Measurements from ENCODE around the gene CAPZA1.
A peak's percentile ranks its signal among the peaks of the same experiment; 100 is the strongest.

CAPZA1 gene

DNA sequence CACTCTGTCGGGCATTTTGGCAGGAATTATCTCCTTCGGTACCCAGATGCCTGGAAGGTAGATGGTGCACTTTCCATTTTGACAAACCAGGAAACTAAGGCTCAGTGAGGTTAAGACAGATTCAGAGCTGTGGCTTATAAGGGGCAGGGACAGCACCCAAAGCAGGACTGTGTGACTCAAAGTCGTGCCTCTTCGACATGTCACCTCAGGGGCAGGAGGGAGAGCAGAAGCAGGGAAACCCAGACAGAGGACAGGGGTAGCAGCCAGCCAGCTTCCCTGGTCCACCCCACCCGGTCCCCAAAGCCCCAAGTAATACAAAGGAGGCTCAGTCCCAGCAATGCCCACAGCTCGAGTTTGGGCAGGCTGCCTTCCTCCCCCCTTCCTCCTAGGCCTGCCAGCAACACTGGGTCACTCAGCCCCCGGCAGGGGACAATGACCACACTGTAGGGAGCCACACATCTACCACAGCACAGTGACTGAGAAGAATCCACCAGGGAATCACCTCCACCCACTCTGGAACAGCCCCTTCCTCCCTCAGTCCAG, 84.8 kb downstream of the CAPZA1 start:
- H3K36me3 ChIP-seq (ENCODE audit: control insufficient read depth in 5 of 5, insufficient read depth in 5 of 5, low read length in 5 of 5) = peaks cover 0 to 43% (median 30%) of the 10 kb centered on the region in 5 donors
- no peaks in the 10 kb centered on the region for H3K9me3 ChIP-seq (ENCODE audit: control insufficient read depth in 5 of 5, low read length in 5 of 5)
- H3K4me3 ChIP-seq (ENCODE audit: low read depth in 1 of 5, low read length in 5 of 5) = peak overlapping the region; percentile 79 to 89 (median 82)
- peak overlapping the region; percentile 91 for H3K27ac ChIP-seq (ENCODE audit: low read depth, low read length)
- peaks cover 0 to 3% (median 0%) of the 10 kb centered on the region in 5 donors for H3K27me3 ChIP-seq (ENCODE audit: control insufficient read depth in 5 of 5, insufficient read depth in 4 of 5, low read length in 5 of 5)
- peak overlapping the region in 4 of 5 donors; percentile 22 to 96 (median 68) for H3K9ac ChIP-seq (ENCODE audit: low read length in 5 of 5)
- H3K4me1 ChIP-seq (ENCODE audit: control insufficient read depth in 5 of 5, insufficient read depth in 5 of 5, low read length in 5 of 5) = peaks cover 19 to 80% (median 72%) of the 10 kb centered on the region in 5 donors

DNA sequence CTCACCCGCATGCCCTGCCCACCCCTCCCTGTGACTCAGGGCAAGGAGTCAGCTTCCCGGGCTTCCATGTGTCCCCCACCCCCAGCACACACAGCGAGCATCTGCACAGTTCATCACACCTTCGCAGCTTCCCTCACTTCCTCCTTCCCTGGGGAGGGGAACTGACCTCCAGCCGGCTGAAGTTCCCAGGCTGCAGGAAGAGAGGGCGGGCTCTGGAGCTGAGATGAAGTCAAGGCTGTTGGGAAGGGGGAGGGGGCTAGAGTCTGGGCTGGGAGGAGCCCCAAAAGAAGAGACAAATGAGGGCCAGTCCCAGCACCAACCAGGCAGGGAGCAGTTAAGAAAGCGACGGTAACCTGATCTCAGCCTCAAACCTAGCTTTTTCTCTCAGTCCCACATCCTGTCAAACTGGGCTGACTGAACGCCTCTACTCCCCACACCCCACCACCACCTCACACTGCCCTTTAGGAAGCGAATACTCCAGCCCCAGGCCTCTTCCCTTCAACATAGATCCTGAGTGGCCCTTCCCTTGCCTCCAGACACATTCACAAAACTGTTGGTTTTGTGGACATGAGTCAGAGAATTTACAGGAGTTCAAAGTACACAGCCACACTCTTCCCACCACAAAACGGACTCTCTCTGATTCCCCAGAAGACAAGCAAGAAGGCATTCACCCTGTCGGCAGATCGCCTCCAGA, 85.4 kb downstream of the CAPZA1 start:
- H3K9me3 ChIP-seq (ENCODE audit: control insufficient read depth in 5 of 5, low read length in 5 of 5) = no peaks in the 10 kb centered on the region
- H3K36me3 ChIP-seq (ENCODE audit: control insufficient read depth in 5 of 5, insufficient read depth in 5 of 5, low read length in 5 of 5) = peaks cover 0 to 37% (median 24%) of the 10 kb centered on the region in 5 donors
- H3K4me3 ChIP-seq (ENCODE audit: low read depth in 1 of 5, low read length in 5 of 5) = peak overlapping the region; percentile 79 to 89 (median 82)
- peaks cover 17 to 73% (median 66%) of the 10 kb centered on the region in 5 donors for H3K4me1 ChIP-seq (ENCODE audit: control insufficient read depth in 5 of 5, insufficient read depth in 5 of 5, low read length in 5 of 5)
- peak overlapping the region; percentile 69 to 96 (median 92) for H3K9ac ChIP-seq (ENCODE audit: low read length in 5 of 5)
- H3K27ac ChIP-seq (ENCODE audit: low read depth, low read length) = peak overlapping the region; percentile 91
- peaks cover 0 to 3% (median 0%) of the 10 kb centered on the region in 5 donors for H3K27me3 ChIP-seq (ENCODE audit: control insufficient read depth in 5 of 5, insufficient read depth in 4 of 5, low read length in 5 of 5)

DNA sequence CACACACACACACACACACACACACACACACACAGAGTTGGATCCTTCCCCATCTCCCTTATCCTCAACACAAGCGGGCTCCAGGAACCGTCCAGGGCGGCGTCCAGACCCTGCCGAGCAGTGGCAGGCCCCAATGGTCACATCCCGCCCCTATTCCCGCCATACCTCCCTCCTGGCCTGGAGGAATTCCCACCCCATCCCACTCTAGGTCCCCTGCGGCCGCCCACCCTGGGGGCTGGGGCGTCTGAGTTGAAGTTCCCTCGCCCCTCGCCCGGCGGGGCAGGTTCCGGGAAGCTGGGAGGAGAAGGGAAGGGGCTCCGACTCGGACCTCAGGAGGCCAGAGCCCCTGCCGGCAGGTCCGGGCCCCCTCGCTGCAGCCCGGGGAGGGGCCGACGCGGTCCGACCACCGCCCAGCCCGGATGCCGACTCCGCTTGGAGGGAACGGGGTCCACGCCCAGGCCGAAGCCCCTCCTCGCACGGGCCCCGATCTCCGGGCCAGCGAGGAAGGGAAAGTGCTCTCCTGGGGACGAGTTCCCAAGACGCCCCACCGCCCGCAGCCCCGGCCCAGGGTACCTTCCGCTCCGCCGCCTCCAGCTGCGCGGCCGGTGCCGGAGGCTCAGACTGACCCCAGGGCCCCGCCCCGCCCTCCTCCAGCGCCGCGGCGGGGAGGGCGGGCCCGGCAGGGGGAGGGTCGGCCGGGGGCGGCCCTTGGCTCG, 87.0 kb downstream of the CAPZA1 start, which contains the start of gene RHOC:
Gene RHOC, minus strand, starts transcription at position 623 of the 716 bp plus-strand sequence. CDS start 3,328 bp downstream, outside the sequence.
- peaks cover 13 to 57% (median 50%) of the 10 kb centered on the region in 5 donors for H3K4me1 ChIP-seq (ENCODE audit: control insufficient read depth in 5 of 5, insufficient read depth in 5 of 5, low read length in 5 of 5)
- peaks cover 0 to 3% (median 0%) of the 10 kb centered on the region in 5 donors for H3K27me3 ChIP-seq (ENCODE audit: control insufficient read depth in 5 of 5, insufficient read depth in 4 of 5, low read length in 5 of 5)

DNA sequence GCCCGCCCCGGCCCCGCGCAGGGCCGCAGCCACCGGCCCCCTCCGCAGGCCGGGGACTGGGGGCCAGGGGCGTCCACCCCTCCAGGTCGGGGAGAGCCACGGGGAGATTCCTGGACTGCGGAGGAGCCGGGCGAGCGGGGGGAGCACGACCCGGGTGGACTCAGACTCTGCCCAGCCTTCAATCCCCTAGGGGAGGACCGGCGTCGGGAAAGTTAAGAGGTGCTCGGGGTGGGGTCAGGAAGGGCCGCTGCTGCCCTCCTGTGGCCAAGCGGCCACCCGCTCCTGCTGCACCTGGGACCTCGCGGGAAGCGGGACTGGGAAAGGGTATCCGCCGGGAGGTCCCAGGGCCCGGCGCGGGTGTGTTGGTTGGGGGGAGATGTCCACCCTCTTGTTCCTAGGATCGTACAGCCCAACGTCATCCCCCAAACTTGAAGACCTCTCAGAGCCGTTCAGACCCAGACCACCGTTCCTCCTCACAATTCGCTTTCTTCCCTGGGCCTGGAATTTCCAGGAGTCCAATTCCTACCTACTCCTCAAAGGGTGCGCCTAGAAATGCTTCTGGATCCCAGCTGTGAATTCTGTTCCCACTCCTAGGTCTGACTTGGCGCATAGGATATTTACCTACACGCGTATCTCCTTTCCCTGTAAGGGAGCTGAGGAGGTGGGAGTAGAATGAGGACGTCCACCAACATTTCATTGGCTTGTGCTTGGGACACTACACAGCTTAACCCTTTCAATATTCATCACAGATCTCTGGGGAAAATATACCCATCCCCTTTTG, 87.8 kb downstream of the CAPZA1 start:
- H3K27ac ChIP-seq (ENCODE audit: low read depth, low read length) = peak overlapping the region; percentile 21
- H3K9me3 ChIP-seq (ENCODE audit: control insufficient read depth in 5 of 5, low read length in 5 of 5) = no peaks in the 10 kb centered on the region
- peaks cover 0 to 3% (median 0%) of the 10 kb centered on the region in 5 donors for H3K27me3 ChIP-seq (ENCODE audit: control insufficient read depth in 5 of 5, insufficient read depth in 4 of 5, low read length in 5 of 5)
- peak overlapping the region; percentile 51 to 89 (median 82) for H3K4me3 ChIP-seq (ENCODE audit: low read depth in 1 of 5, low read length in 5 of 5)
- H3K4me1 ChIP-seq (ENCODE audit: control insufficient read depth in 5 of 5, insufficient read depth in 5 of 5, low read length in 5 of 5) = peaks cover 11 to 50% (median 42%) of the 10 kb centered on the region in 5 donors
- peak overlapping the region in 4 of 5 donors; percentile 59 to 77 (median 64) for H3K9ac ChIP-seq (ENCODE audit: low read length in 5 of 5)
- peaks cover 0 to 19% (median 11%) of the 10 kb centered on the region in 5 donors for H3K36me3 ChIP-seq (ENCODE audit: control insufficient read depth in 5 of 5, insufficient read depth in 5 of 5, low read length in 5 of 5)

More for the DNA sequence above, 87.0 kb downstream of the CAPZA1 start, which contains the start of gene RHOC:
- H3K27ac ChIP-seq (ENCODE audit: low read depth, low read length) = peak within 1 kb of the TSS; percentile 91
- H3K9me3 ChIP-seq (ENCODE audit: control insufficient read depth in 5 of 5, low read length in 5 of 5) = no peaks in the 10 kb centered on the region
- peaks cover 0 to 26% (median 15%) of the 10 kb centered on the region in 5 donors for H3K36me3 ChIP-seq (ENCODE audit: control insufficient read depth in 5 of 5, insufficient read depth in 5 of 5, low read length in 5 of 5)
- H3K4me3 ChIP-seq (ENCODE audit: low read depth in 1 of 5, low read length in 5 of 5) = peak within 1 kb of the TSS; percentile 79 to 89 (median 82)
- H3K9ac ChIP-seq (ENCODE audit: low read length in 5 of 5) = peak within 1 kb of the TSS; percentile 69 to 96 (median 92)

DNA sequence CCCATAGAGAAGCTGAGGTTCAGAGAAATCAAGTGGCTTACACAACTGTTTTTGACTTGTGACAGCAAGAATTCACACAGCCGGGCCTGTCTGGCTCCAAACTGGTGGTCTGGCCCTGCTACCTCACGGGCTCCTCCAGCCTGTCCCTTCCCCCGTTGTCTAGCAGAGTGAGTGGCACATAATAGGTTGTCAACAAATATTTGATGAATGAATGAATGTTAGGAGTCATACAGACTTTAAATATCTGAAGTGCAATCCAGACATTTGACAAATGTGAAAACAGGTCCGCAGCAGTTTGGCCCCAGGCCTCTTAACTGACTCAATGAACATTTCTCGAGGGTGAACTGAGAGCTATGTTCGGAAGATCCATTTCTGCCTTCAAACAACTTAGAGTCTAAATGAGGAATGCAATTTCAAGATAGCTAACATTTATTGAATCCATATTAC, 88.4 kb downstream of the CAPZA1 start:
- Histone ChIP-seq H3K4me3 (ENCODE audit: low read depth in 1 of 5, low read length in 5 of 5) (no peak overlapping the region), H3K9me3 (ENCODE audit: control insufficient read depth in 5 of 5, low read length in 5 of 5) (no peaks in the 10 kb centered on the region), H3K27ac (ENCODE audit: low read depth, low read length) (peak overlapping the region; percentile 21), H3K4me1 (ENCODE audit: control insufficient read depth in 5 of 5, insufficient read depth in 5 of 5, low read length in 5 of 5) (peaks cover 11 to 44% (median 36%) of the 10 kb centered on the region in 5 donors), H3K36me3 (ENCODE audit: control insufficient read depth in 5 of 5, insufficient read depth in 5 of 5, low read length in 5 of 5) (peaks cover 0 to 13% (median 5%) of the 10 kb centered on the region in 5 donors), H3K27me3 (ENCODE audit: control insufficient read depth in 5 of 5, insufficient read depth in 4 of 5, low read length in 5 of 5) (peaks cover 0 to 3% (median 0%) of the 10 kb centered on the region in 5 donors), H3K9ac (ENCODE audit: low read length in 5 of 5) (peak overlapping the region in 2 of 5 donors; percentile 65 to 77)

DNA sequence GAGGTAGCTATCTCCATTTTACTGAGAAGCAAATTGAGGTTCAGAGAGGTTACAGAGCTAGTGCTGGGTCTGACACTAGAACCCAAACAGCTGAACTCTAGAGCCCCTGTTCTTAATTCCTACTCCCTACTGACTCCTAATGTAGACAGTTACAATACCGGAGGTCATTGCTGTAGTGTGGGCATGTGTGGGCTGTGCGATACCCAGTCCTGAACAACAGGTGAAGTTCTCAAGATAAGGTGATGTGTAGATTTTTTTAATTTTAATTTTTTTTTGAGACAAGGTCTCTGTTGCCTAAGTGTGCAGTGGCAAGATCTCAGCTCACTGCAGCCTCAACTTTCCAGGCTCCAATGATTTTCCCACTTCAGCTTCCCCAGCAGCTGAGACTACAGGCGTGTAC, 88.9 kb downstream of the CAPZA1 start:
- H3K9ac ChIP-seq (ENCODE audit: low read length in 5 of 5) = no peak overlapping the region
- H3K9me3 ChIP-seq (ENCODE audit: control insufficient read depth in 5 of 5, low read length in 5 of 5) = no peaks in the 10 kb centered on the region
- H3K27me3 ChIP-seq (ENCODE audit: control insufficient read depth in 5 of 5, insufficient read depth in 4 of 5, low read length in 5 of 5) = peaks cover 0 to 3% (median 0%) of the 10 kb centered on the region in 5 donors
- H3K36me3 ChIP-seq (ENCODE audit: control insufficient read depth in 5 of 5, insufficient read depth in 5 of 5, low read length in 5 of 5) = peaks cover 0 to 8% (median 2%) of the 10 kb centered on the region in 5 donors
- H3K4me3 ChIP-seq (ENCODE audit: low read depth in 1 of 5, low read length in 5 of 5) = no peak overlapping the region
- H3K27ac ChIP-seq (ENCODE audit: low read depth, low read length) = peak overlapping the region; percentile 21
- peaks cover 12 to 43% (median 35%) of the 10 kb centered on the region in 5 donors for H3K4me1 ChIP-seq (ENCODE audit: control insufficient read depth in 5 of 5, insufficient read depth in 5 of 5, low read length in 5 of 5)

DNA sequence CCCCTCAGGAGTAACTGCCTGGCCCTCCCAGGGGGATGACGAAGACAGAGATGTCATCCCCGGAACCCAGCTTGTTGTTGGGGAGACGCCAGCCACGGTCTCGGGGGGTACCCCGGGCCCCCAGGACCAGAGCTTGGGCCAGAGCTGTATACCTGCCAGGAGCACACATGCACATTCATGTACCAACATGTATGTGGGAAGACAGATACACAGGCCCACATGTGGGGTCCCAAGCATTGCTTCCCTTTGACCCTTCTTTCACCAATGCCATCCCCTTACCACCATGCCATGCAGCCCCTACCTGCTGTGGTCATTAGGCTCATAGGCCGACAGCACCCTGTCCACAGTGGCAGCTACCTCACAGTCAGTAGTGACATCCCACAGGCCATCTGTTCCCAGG, 90.5 kb downstream of the CAPZA1 start:
- Histone ChIP-seq H3K36me3 (ENCODE audit: control insufficient read depth in 5 of 5, insufficient read depth in 5 of 5, low read length in 5 of 5) (no peaks in the 10 kb centered on the region), H3K4me3 (ENCODE audit: low read depth in 1 of 5, low read length in 5 of 5) (no peak overlapping the region), H3K27ac (ENCODE audit: low read depth, low read length) (no peak overlapping the region), H3K9ac (ENCODE audit: low read length in 5 of 5) (no peak overlapping the region), H3K4me1 (ENCODE audit: control insufficient read depth in 5 of 5, insufficient read depth in 5 of 5, low read length in 5 of 5) (peaks cover 9 to 42% (median 34%) of the 10 kb centered on the region in 5 donors), H3K27me3 (ENCODE audit: control insufficient read depth in 5 of 5, insufficient read depth in 4 of 5, low read length in 5 of 5) (no peaks in the 10 kb centered on the region), H3K9me3 (ENCODE audit: control insufficient read depth in 5 of 5, low read length in 5 of 5) (no peaks in the 10 kb centered on the region)

DNA sequence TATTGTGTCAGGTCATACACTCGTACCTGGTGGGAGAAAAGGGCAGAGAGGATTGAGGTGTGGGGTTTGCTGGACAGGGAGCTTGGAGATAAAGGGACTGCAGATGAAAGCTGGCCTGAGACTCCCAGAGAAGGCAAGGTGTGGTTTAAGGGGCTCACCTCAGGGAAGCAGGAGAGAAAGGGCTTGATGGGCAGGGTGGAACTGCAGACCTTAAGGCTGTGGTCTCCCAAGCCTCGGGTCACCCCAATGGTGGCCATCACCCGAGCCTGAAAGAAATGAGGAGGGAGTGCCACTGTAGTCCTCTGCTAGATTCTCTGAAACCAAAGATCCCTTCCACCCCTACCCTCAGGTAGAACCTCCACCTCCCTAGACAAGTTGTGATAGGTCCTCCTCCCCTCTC, 91.0 kb downstream of the CAPZA1 start:
- H3K4me3 ChIP-seq (ENCODE audit: low read depth in 1 of 5, low read length in 5 of 5) = no peak overlapping the region
- peaks cover 4 to 40% (median 31%) of the 10 kb centered on the region in 5 donors for H3K4me1 ChIP-seq (ENCODE audit: control insufficient read depth in 5 of 5, insufficient read depth in 5 of 5, low read length in 5 of 5)
- H3K27ac ChIP-seq (ENCODE audit: low read depth, low read length) = no peak overlapping the region
- H3K9ac ChIP-seq (ENCODE audit: low read length in 5 of 5) = no peak overlapping the region
- no peaks in the 10 kb centered on the region for H3K36me3 ChIP-seq (ENCODE audit: control insufficient read depth in 5 of 5, insufficient read depth in 5 of 5, low read length in 5 of 5)
- no peaks in the 10 kb centered on the region for H3K9me3 ChIP-seq (ENCODE audit: control insufficient read depth in 5 of 5, low read length in 5 of 5)
- H3K27me3 ChIP-seq (ENCODE audit: control insufficient read depth in 5 of 5, insufficient read depth in 4 of 5, low read length in 5 of 5) = no peaks in the 10 kb centered on the region

DNA sequence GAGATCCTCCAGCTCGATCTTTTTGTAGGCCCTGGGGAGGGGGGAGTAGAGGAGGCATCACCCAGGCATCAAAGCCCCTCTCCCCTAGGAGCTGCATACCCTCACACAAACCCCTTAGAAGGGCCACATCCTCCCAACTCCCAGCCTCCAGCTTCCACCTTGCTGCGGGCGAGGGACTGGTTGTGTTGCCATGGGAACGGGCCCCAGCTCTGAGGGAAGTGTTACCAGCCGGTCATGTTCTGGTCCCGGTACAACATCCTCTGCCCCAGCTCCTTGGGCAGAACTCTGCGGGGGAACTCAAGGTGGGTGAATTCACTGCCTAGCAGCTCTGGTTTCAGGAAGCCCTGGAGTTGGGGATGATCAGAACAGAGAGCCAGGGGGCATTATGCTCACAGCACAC, 91.4 kb downstream of the CAPZA1 start:
- peaks cover 4 to 40% (median 31%) of the 10 kb centered on the region in 5 donors for H3K4me1 ChIP-seq (ENCODE audit: control insufficient read depth in 5 of 5, insufficient read depth in 5 of 5, low read length in 5 of 5)
- H3K36me3 ChIP-seq (ENCODE audit: control insufficient read depth in 5 of 5, insufficient read depth in 5 of 5, low read length in 5 of 5) = no peaks in the 10 kb centered on the region
- H3K9ac ChIP-seq (ENCODE audit: low read length in 5 of 5) = no peak overlapping the region
- H3K27me3 ChIP-seq (ENCODE audit: control insufficient read depth in 5 of 5, insufficient read depth in 4 of 5, low read length in 5 of 5) = no peaks in the 10 kb centered on the region
- no peak overlapping the region for H3K4me3 ChIP-seq (ENCODE audit: low read depth in 1 of 5, low read length in 5 of 5)
- no peak overlapping the region for H3K27ac ChIP-seq (ENCODE audit: low read depth, low read length)
- no peaks in the 10 kb centered on the region for H3K9me3 ChIP-seq (ENCODE audit: control insufficient read depth in 5 of 5, low read length in 5 of 5)
